Measurements from ENCODE around the gene LSM3.

LSM3 gene

DNA sequence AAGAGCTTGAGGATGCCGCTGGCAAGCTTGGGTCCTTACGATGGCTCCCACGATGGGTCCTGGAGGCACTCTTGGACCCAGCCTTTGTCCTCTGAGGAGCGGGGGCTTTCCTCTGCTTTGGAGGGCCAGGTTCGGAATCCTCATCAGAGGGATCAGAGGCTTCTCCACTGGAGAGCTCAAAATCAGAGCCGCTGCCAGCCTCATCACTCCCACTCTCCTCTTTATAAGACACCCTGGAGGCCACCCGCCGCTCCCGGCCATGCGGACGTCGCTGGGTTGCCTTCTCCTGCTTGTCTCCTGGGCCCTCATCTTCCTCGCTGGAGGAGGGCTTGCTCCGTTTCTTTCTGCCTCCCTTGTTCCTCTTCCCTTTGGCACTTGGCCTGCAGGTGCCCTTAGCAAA, 20.2 kb upstream of the LSM3 start:
- DNase-seq = no peak

GRCh38 chr3:14159426-14159825, 19.2 kb upstream of the LSM3 start:
- DNase-seq = no peak

DNA sequence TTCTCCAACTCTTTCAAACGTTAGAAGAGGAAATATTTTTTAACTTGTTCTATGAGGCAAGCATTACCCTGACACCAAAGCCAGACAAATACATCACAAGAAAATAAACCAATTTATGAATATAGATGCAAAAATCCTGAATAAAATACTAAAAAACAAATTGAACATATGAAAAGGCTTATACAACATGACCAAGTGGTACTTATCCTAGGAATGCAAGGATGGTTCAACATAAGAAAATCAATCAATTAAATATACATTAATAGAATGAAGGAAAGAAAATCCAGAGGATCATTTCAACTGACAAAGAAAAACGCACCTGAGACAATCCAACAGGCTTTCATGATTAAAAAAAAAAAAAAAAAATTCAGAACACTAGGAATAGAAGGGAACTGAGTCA, 17.3 kb upstream of the LSM3 start:
- DNase-seq = no peak

DNA sequence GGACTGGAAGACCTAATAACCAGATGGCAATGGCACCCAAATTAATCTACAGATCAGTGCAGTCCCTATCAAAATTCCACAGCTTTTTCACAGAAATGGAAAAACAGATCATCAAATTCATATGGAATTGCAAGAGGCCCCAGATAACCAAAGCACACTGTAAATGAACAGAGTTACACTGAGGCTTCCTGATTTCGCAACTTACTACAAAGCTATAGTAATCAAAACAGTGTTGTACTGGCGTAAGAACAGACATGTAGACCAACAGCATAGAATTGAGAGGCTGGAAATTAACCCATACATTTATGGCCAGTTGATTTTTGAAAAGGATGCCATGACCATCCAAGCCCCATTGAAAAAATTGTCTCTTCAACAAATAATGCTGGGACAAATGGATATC, 16.4 kb upstream of the LSM3 start:
- DNase-seq = no peak

DNA sequence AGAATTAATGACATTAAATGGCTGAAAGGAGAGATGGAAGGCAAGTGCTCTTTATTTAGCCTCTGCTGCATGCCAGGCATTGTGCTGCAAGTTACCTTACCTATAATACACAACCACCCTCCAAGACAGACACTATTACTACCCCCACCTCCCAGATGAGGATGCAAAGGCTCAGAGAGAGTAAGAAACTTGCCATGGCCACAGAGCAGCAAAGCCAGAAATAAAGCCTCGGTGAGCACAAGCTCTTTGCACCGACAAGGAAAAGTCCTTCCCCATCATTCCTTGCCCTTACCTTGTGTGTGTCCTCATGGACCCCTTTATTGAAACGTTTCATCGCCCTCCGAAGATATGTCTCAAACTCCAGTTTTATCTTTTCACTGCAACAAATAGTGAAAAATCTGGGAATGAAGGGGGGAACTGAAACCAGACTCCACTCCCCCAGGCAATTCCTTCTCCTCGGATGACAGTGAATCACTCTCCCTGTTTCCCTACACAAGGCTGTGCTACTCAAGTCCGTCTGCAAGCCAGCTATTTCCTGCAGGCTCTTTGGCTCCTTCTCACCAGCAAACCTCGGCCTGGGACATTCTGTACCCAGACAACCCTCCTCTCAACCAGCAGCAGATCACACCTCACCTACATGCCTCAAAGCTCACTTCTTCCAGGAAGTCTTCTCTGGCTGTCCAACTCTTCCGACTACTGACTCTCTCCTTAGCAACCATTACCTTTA, 11.6 kb upstream of the LSM3 start:
- no peak for DNase-seq

DNA sequence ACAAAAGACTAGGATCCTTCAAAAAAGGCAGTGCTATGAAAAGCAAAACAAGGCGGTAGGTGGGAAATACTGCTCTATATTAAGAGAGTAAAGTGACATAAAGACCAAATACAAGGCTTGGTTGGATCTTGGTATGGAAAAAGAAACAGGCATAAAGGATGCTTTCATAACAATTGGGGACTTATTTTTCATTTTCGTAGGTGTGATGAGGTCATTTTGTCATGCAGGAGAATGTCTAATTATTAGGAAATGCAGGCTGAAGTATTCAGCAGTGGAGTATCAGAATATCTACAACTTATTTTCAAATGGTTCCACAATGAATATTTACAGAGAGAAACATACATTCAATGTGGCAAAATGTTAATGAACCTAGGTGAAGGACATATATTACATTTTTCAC, 9.2 kb upstream of the LSM3 start:
- no peak for DNase-seq

- DNase-seq = no peak
Observed at GRCh38 chr3:14169871-14170270, 8.7 kb upstream of the LSM3 start.

- no peak for DNase-seq
Observed at GRCh38 chr3:14170531-14171159, 8.0 kb upstream of the LSM3 start.

- DNase-seq = no peak
Observed at GRCh38 chr3:14172496-14172895, 6.1 kb upstream of the LSM3 start.

DNA sequence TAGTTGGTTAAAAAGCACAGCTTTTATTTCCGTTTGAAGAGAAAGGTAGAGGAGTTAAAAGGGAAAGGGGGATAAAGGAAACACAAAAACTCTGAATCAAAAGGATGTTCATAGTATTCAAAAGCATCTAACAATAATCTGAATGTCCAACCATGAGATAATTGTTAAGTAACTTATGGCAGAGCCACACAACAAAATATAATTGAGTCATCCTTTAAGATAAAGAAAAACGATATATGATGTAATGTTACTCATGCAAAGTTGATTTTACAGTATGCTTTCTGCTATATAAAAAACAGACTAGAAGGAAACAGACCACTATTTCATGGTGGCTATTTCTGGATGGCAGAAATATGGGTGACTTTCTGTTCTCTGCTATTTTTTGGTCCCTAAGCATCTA, 4.1 kb upstream of the LSM3 start:
- DNase-seq = no peak

DNA sequence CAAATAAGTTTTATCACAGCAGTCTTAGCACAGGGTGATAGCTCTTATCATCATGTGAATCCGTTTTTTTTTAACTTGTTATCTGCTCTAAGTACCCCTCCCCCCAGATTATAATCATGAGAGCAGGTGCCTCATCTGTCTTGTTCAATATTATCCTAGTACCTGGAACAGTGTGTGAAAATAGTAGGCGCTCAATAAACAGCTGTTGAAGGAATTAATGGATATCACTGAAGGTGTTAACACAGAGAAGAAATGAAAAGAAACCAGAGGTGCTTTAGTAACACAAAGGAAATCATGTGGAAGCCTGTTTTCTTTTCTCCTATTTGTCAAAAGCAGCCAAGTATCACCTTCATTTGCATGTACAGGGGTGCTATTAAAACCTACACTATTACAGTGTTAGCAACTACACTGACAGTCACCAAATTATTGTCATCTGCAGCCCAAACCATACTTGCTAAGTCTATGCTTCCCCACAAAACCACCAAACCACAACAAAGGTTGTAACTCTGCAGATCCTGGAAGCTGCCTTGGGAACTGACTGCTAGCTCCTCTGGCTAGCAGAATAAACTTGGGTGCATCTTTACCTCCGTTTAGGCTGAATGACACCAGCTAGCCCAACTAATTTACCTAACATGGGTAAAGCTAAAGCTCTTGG, 3.1 kb upstream of the LSM3 start:
- DNase-seq = no peak

GRCh38 chr3:14177580-14178246, 904 bp upstream of the LSM3 start:
- DNase-seq = peak in 1 of 14 donors; percentile 64

DNA sequence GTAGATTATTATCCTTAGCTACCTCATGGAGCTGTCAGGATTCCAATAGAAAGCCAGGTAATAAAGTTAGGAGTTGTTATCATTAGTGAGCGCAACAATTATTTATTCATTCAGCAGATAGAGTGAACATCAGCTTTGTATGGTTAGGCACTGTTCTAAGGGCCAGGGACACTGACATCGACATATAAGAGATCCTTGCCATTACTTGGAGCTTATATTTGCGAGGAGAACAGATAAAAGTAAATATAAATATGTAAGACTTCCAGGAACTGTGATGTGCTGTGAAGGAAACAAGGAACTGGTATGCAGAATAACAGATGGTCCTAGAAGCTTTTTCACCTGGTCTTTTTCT, 473 bp downstream of the LSM3 start:
- DNase-seq = no peak

DNA sequence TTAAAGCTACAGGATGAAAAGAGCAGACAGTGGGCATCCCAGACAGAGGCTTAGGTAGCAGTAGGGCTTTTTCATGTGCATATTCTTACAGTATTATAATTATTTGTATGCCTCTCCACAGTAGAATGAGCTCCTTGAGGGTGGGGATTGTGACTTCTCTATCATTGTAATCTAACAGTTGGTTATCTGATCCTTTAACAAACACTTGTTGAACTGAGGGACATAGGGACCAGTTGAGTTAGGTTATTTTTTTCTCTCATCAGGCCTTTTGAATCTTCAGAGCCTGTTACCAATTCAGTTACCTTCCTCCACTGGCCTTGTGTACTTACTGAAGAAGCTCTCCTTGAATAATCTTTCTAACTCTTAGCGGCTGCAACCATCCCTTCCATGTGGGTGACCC, 1.2 kb downstream of the LSM3 start:
- DNase-seq = no peak

- no peak for DNase-seq
Observed at GRCh38 chr3:14181253-14181652, 2.6 kb downstream of the LSM3 start.

DNA sequence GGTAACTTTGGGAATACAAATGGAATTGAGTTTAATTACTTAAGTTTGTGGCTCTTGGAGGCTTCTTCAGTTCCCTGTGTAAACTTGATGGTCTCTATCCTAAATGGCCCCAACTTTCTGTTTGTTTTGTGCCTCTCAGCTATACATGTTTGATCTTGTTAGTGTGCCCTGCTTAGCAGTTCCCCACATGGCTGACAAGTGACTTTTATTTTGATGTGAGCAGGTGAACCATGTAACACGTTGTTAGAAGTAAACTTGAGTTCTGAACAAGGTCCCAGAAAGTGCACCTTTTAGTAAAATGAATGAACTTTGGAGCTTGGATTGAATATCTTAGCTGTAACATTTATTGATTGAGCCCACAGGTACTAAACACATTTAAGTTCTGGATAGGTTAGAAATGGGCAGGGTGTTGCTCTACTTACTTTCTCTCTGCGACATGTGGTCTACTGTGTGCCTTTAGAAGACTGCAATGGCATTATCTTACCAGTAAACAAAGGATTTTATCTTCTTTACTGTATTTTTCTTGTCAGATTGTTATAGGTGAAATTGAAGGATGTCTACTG, 4.5 kb downstream of the LSM3 start:
- no peak for DNase-seq

DNA sequence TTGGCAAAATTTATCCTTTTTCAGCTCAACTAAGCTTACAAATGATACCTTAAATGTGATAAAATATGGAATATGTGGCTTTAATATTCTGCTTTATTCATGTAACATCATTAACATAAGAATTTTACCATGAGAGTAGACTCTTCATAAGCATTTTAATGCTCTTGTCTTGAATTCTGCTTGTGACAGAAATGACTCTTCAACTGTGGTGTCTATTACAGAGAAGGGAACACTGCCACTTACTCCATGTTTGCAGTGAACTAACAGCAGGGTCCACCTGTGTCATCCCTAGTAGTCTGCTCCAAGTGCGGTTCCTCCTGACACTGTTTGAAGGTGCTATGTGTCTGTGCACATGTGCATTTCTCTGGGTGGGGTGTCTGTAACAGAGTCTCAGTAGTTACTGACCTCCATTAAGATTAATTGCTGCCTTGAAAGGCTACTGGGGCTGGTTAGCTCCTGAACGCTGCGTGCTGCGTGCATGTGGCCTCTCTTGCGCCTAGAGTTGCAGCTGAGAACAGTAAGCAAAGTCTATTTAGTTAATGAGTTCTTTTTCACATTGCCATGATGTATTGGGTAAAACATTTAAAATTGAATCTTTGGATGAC, 8.3 kb downstream of the LSM3 start:
- DNase-seq = no peak

- DNase-seq = no peak
Observed at GRCh38 chr3:14188041-14188754, 9.6 kb downstream of the LSM3 start.

DNA sequence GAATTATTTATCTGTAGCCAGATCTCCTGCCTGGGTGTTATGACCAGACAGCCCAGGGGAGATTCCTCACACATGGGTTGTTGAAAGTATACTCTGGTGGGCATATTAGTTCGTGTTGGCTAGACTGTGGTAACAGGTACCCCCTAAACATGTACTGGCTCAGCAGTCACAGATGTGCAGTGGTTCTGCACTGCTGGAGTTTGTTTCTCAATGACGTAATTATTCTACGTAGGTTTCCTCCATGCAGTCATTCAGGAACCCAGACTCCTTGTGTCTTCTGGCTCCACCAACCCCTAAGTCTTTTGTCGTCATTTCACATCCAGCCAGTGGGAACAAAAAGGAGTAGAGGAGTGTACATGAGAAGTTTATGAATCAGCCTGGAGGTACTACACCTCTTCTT, 16.2 kb downstream of the LSM3 start:
- no peak for DNase-seq

DNA sequence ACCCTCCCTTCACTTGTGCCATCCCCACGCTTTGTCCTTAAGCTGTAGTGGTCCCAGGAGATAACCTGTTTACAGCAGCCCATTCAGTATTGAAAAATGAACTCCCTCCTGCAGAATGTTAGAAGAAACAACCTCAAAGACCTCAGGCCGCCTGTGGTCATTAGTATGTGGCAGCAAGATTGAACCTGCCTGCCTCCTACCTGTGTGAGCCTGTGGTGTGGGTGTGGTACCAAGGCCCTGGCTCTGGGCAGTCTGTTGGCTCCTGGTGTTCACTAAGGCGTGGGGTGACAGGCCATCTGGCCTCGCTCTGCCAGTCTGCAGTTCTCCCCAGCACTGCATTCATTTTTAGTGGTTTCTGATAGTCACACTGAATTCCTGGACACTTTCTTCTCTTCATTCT, 21.0 kb downstream of the LSM3 start:
- DNase-seq = no peak

DNA sequence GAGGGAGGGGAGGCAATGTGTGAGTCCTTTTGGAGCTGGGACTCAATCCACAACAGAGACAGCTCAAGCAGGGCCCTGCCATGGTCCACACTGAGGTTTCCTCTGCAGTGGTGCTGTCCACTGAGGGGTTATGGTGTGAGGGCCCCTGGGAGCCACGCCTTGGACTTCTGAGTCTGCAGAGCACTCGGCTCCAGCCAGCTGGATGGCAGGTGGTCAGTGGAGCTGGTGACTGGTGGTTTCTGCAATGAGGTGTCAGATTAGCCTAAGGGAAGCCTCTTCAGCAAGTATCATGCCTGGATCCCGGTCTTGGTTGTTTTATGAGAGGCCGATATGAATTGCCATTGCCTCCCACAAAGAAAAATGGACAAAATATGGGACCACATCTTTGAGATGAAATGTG, 21.7 kb downstream of the LSM3 start:
- no peak for DNase-seq

GRCh38 chr3:14200841-14201240, 22.2 kb downstream of the LSM3 start:
- no peak for DNase-seq

Measured in C1 segment of cervical spinal cord (tissue), 14 donors.